K562 (cell line): Measurements from ENCODE around the gene CTXN1. TPM values are rescaled to one million over a fixed set of nuclear protein-coding genes. Genes with fewer than 3 reads are reported as not detected.
A peak's percentile ranks its signal among the peaks of the same experiment; 100 is the strongest.

Experiments
- AFF4 ChIP-seq: sonication (generic); formaldehyde crosslinking; IDR thresholded peaks from 2 replicates; pipeline ENCODE4 v1.8.0; 2023; ENCODE audit warnings: mild to moderate bottlenecking, missing genetic modification reagents
- E2F5 ChIP-seq: sonication (generic); formaldehyde crosslinking; IDR thresholded peaks from 2 replicates; pipeline ENCODE4 v1.8.0; 2022; ENCODE audit warnings: mild to moderate bottlenecking, missing genetic modification reagents
- GABPB2 ChIP-seq: fragments of 250-450 bp; sonication (Bioruptor Pico); conservative IDR thresholded peaks from 2 replicates; pipeline ENCODE4 v1.5.1; 2021; ENCODE audit warnings: mild to moderate bottlenecking
- HDGF ChIP-seq: fragments of 450-650 bp; IDR thresholded peaks from 2 replicates; pipeline ENCODE4 v1.6.1; 2016
- MLX ChIP-seq, 2 experiments: fragments of 450-650 bp in 1 of 2; sonication (generic) in 1 of 2; formaldehyde crosslinking; conservative IDR thresholded peaks; 2 replicates each; pipeline versions ENCODE4 v1.4.0 to v1.8.1; 2020 to 2022; ENCODE audit warnings: mild to moderate bottlenecking in 1 of 2, missing genetic modification reagents in 1 of 2
- NFIC ChIP-seq: fragments of 450-650 bp; IDR thresholded peaks from 2 replicates; pipeline ENCODE4 v1.6.1; 2017; ENCODE audit warnings: mild to moderate bottlenecking, inconsistent platforms
- POLR2AphosphoS5 ChIP-seq: IDR thresholded peaks from 2 replicates; pipeline ENCODE4 v1.6.1; 2011; ENCODE audit warnings: mild to moderate bottlenecking, low read depth, low read length, moderate library complexity; ENCODE audit not compliant: control insufficient read depth, insufficient read depth
- PTTG1 ChIP-seq: fragments of 450-650 bp; IDR thresholded peaks from 2 replicates; pipeline ENCODE4 v1.6.1; 2016; ENCODE audit warnings: low read depth, mild to moderate bottlenecking, missing genetic modification characterization, missing compliant biosample characterization
- RCOR1 ChIP-seq, 2 experiments: IDR thresholded peaks; 2 replicates each; pipeline ENCODE4 v1.6.1; 2012; ENCODE audit warnings: low read depth in 2 of 2, low read length in 2 of 2, borderline replicate concordance in 1 of 2, improper control_type of control experiment in 1 of 2
- SIX5 ChIP-seq, 2 experiments: IDR thresholded peaks; 2 replicates each; pipeline ENCODE4 v1.6.1; 2011; ENCODE audit warnings: low read length in 2 of 2, borderline replicate concordance in 1 of 2, low read depth in 1 of 2, mild to moderate bottlenecking in 1 of 2, moderate library complexity in 1 of 2; ENCODE audit not compliant: insufficient read depth in 1 of 2
- ZFP30 ChIP-seq: fragments of 250-450 bp; sonication (Bioruptor Pico); IDR thresholded peaks from 2 replicates; pipeline ENCODE4 v1.8.0; 2022; ENCODE audit warnings: moderate library complexity, mild to moderate bottlenecking, inconsistent platforms, borderline replicate concordance
- ZNF134 ChIP-seq: fragments of 250-450 bp; sonication (Bioruptor Pico); conservative IDR thresholded peaks from 2 replicates; pipeline ENCODE4 v1.4.0; 2020
- ZNF239 ChIP-seq: fragments of 250-450 bp; sonication (Bioruptor Pico); IDR thresholded peaks from 2 replicates; pipeline ENCODE4 v1.4.0; 2020; ENCODE audit warnings: mild to moderate bottlenecking
- polyA plus RNA-seq, 8 experiments: library from polyadenylated mRNA; depleted of rRNA in 4 of 8; stranded (reverse) in 5 of 8; unstranded in 3 of 8; fragments of >200 nt; fragmentation: Nextera tagmentation in 2 of 8; fragmentation: Illumina TruSeq in 1 of 8; extraction: Ambion mirVana in 2 of 8; extraction: Trizol in 1 of 8; gene quantifications; 2 replicates each; pipeline versions ENCODE4 v1.2.1 to v1.2.3, GENCODE V29; 2011 to 2014; ENCODE audit warnings: inconsistent platforms in 1 of 8, missing spikeins in 1 of 8
- total RNA-seq, 7 experiments: library from RNA; depleted of rRNA in 6 of 7; stranded (reverse); fragments of >200 nt in 6 of 7; fragmentation: Illumina TruSeq in 2 of 7; extraction: Trizol in 2 of 7; gene quantifications; 2 replicates each; pipeline versions ENCODE4 v1.2.1 to v1.2.3, GENCODE V29; 2011 to 2021; ENCODE audit warnings: low replicate concordance in 1 of 7
- TF ChIP-seq, protein P1 (sequence below): fragments of 250-450 bp; sonication (Bioruptor Pico); IDR thresholded peaks from 2 replicates; pipeline ENCODE4 v1.8.0; 2021; ENCODE audit warnings: mild to moderate bottlenecking, moderate library complexity
- TF ChIP-seq, protein P2 (sequence below), 2 experiments: fragments of 450-650 bp; IDR thresholded peaks; 2 replicates each; pipeline ENCODE4 v1.6.1; 2016
- TF ChIP-seq, protein P3 (sequence below): fragments of 250-450 bp; sonication (Bioruptor Pico); IDR thresholded peaks from 2 replicates; pipeline ENCODE4 v1.4.0; 2020; ENCODE audit warnings: mild to moderate bottlenecking, moderate library complexity

CTXN1 gene
- total and polyA plus RNA-seq, 9 of the 15 experiments (the other 6 are each of a cell fraction or from before 2014, with no cell fraction given), result 0.15 to 37.4 (median 1.8) TPM; not detected in 2

- no peak for TF ChIP-seq ZFP30 (CRISPR knock-in tag)
- no peak for TF ChIP-seq HDGF
- peak; percentile 54 for TF ChIP-seq NFIC
- TF ChIP-seq AFF4 (CRISPR knock-in tag), result no peak
- TF ChIP-seq, protein P1, sequence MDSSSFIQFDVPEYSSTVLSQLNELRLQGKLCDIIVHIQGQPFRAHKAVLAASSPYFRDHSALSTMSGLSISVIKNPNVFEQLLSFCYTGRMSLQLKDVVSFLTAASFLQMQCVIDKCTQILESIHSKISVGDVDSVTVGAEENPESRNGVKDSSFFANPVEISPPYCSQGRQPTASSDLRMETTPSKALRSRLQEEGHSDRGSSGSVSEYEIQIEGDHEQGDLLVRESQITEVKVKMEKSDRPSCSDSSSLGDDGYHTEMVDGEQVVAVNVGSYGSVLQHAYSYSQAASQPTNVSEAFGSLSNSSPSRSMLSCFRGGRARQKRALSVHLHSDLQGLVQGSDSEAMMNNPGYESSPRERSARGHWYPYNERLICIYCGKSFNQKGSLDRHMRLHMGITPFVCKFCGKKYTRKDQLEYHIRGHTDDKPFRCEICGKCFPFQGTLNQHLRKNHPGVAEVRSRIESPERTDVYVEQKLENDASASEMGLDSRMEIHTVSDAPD (CRISPR knock-in tag), result no peak
- TF ChIP-seq RCOR1 (IDR thresholded peaks at IDR 0.05; ENCODE audit: borderline replicate concordance in 1 of 2, low read depth in 2 of 2, low read length in 2 of 2), result peak in 1 of 2 experiments; percentile 24; a peak in 1 of 4 replicates
- TF ChIP-seq SIX5 (IDR thresholded peaks at IDR 0.05; ENCODE audit: borderline replicate concordance in 1 of 2, insufficient read depth in 1 of 2, low read depth in 1 of 2, low read length in 2 of 2), result 0 out of 4 replicates have a peak, but pooled peaks of 1 of the 2 experiments have one; percentile 7
- TF ChIP-seq ZNF134 (CRISPR knock-in tag), result no peak
- TF ChIP-seq E2F5, result no peak
- no peak for TF ChIP-seq MLX (CRISPR knock-in tag; conservative IDR thresholded peaks at IDR 0.05)
- TF ChIP-seq, protein P2, sequence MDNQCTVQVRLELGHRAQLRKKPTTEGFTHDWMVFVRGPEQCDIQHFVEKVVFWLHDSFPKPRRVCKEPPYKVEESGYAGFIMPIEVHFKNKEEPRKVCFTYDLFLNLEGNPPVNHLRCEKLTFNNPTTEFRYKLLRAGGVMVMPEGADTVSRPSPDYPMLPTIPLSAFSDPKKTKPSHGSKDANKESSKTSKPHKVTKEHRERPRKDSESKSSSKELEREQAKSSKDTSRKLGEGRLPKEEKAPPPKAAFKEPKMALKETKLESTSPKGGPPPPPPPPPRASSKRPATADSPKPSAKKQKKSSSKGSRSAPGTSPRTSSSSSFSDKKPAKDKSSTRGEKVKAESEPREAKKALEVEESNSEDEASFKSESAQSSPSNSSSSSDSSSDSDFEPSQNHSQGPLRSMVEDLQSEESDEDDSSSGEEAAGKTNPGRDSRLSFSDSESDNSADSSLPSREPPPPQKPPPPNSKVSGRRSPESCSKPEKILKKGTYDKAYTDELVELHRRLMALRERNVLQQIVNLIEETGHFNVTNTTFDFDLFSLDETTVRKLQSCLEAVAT (IDR thresholded peaks at IDR 0.05), result no peak
- TF ChIP-seq, protein P3, sequence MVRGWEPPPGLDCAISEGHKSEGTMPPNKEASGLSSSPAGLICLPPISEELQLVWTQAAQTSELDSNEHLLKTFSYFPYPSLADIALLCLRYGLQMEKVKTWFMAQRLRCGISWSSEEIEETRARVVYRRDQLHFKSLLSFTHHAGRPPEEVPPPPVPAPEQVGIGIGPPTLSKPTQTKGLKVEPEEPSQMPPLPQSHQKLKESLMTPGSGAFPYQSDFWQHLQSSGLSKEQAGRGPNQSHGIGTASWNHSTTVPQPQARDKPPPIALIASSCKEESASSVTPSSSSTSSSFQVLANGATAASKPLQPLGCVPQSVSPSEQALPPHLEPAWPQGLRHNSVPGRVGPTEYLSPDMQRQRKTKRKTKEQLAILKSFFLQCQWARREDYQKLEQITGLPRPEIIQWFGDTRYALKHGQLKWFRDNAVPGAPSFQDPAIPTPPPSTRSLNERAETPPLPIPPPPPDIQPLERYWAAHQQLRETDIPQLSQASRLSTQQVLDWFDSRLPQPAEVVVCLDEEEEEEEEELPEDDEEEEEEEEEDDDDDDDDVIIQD (CRISPR knock-in tag), result no peak
- peak; percentile 73; the same call in 1 of the 2 replicates for TF ChIP-seq POLR2AphosphoS5
- TF ChIP-seq ZNF239 (CRISPR knock-in tag), result no peak
- no peak for TF ChIP-seq PTTG1 (tag)
- no peak for TF ChIP-seq GABPB2 (CRISPR knock-in tag)
Observed at GRCh38 chr19:7903244-7904073, 22.5 kb downstream of the CTXN1 start, which contains the start of gene MAP2K7 (continued).
